Type B pancreatic cell (in vitro differentiated cells): Measurements from ENCODE around the gene NAA80. TPM values are rescaled to one million over a fixed set of nuclear protein-coding genes. Genes with fewer than 3 reads are reported as not detected.

Experiments used
- DNase-seq: peaks from one replicate; pipeline ENCODE4 v3.0.0; 2021; ENCODE audit warnings: mixed read lengths; ENCODE audit not compliant: unreplicated experiment; ENCODE audit errors: extremely low spot score
- H3K27ac Mint-ChIP-seq: 2 replicates; pipeline ENCODE4 v1.8.0; 2021; ENCODE audit warnings: mild to moderate bottlenecking, mixed read lengths
- H3K27me3 Mint-ChIP-seq: 2 replicates; pipeline ENCODE4 v1.8.0; 2021; ENCODE audit warnings: mixed read lengths
- H3K36me3 Mint-ChIP-seq: 2 replicates; pipeline ENCODE4 v1.8.0; 2021; ENCODE audit warnings: mixed read lengths
- H3K4me1 Mint-ChIP-seq: one replicate; pipeline ENCODE4 v1.8.0; 2021; ENCODE audit warnings: mixed read lengths; ENCODE audit not compliant: unreplicated experiment
- H3K4me3 Mint-ChIP-seq: 2 replicates; pipeline ENCODE4 v1.8.0; 2021; ENCODE audit warnings: mild to moderate bottlenecking, mixed read lengths
- H3K9me3 Mint-ChIP-seq: 2 replicates; pipeline ENCODE4 v1.8.0; 2021; ENCODE audit warnings: mixed read lengths
- CTCF ChIP-seq: fragments of 200-600 bp; sonication (generic); conservative IDR thresholded peaks from 2 replicates; pipeline ENCODE4 v1.5.0; 2021; ENCODE audit warnings: antibody characterized with exemption, mild to moderate bottlenecking
- total RNA-seq: library from RNA; stranded (reverse); gene quantifications from 2 replicates; pipeline ENCODE4 v1.2.1, GENCODE V29; 2021; ENCODE audit warnings: low replicate concordance

The NAA80 gene
- total RNA-seq, 1 donor from 2014 or later = 12.9 TPM

GRCh38 chr3:50302095-50303012, 3.1 kb upstream of the NAA80 start:
- H3K4me3 Mint-ChIP-seq = no peak overlapping the region
- peak overlapping the region; percentile 53 for H3K27ac Mint-ChIP-seq
- TF ChIP-seq CTCF = no peak
- DNase-seq = no peak
- no peaks in the 10 kb centered on the region for H3K27me3 Mint-ChIP-seq
- peaks cover 18% of the 10 kb centered on the region for H3K4me1 Mint-ChIP-seq
- H3K36me3 Mint-ChIP-seq = no peaks in the 10 kb centered on the region
- no peaks in the 10 kb centered on the region for H3K9me3 Mint-ChIP-seq

DNA sequence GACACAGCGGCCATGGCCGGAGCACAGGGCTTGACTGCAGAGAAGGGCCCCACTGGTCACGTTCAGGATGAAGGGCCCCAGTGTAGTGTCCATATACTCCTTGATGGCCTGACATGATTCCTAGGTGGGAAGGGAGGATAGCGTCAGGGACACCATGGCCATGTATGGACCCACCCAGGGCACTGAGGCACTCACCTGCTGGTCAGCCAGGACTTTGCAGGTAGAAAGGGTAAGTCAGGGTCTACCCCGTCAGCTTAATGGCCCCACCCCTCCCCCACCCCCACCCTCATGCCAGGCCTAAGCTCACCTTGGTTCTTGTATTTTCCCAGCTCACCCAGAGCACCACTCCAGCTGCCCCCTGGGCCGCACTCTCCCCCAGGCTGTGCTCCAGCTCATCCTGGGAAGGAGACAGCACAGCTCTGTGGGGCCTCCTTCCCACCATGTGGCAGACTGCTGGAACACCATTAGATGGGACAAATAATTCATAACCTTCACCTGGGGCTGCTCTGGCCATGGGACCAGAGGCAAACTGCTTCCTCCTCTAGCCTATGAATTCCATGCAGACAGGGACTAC, 1.6 kb upstream of the NAA80 start:
- no peak for DNase-seq
- H3K4me1 Mint-ChIP-seq = peaks cover 18% of the 10 kb centered on the region
- no peaks in the 10 kb centered on the region for H3K36me3 Mint-ChIP-seq
- H3K27ac Mint-ChIP-seq = peak overlapping the region; percentile 99
- no peaks in the 10 kb centered on the region for H3K27me3 Mint-ChIP-seq
- no peak for TF ChIP-seq CTCF
- H3K9me3 Mint-ChIP-seq = no peaks in the 10 kb centered on the region
- H3K4me3 Mint-ChIP-seq = peak overlapping the region; percentile 98

- no peaks in the 10 kb centered on the region for H3K9me3 Mint-ChIP-seq
- no peaks in the 10 kb centered on the region for H3K36me3 Mint-ChIP-seq
- peak overlapping the region; percentile 99 for H3K27ac Mint-ChIP-seq
- H3K27me3 Mint-ChIP-seq = no peaks in the 10 kb centered on the region
- peak overlapping the region; percentile 98 for H3K4me3 Mint-ChIP-seq
- DNase-seq = no peak
- no peak for TF ChIP-seq CTCF
- H3K4me1 Mint-ChIP-seq = peaks cover 18% of the 10 kb centered on the region
These were observed 900 bp upstream of the NAA80 start for GRCh38 chr3:50299929-50300680.

DNA sequence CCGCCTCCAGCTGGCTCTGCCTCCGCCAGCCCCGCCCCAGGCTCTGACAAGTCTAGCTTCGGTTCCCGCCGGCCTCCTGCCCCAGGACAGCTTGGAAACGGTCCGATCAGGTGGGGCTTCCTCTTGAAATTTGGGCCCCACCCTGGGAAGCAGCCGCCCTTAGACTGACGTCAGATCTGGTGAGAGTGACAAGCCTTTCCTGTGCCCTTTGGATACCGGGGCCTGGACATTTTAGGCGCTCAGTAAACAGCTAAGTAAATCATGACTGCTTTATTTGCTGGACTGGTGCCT, 378 bp upstream of the NAA80 start:
- no peaks in the 10 kb centered on the region for H3K27me3 Mint-ChIP-seq
- H3K27ac Mint-ChIP-seq = peak overlapping the region; percentile 99
- DNase-seq = no peak

More for the DNA sequence above, 378 bp upstream of the NAA80 start:
- Mint-ChIP-seq H3K4me1 (peaks cover 18% of the 10 kb centered on the region), H3K36me3 (no peaks in the 10 kb centered on the region), H3K9me3 (no peaks in the 10 kb centered on the region), H3K4me3 (peak overlapping the region; percentile 98)
- no peak for TF ChIP-seq CTCF
